ENCODE measurements around the gene INPP5J.

Gene INPP5J

GRCh38 chr22:31082606-31083376 is 40.0 kb upstream of the INPP5J start:
- Histone ChIP-seq H2AFZ (ENCODE audit: low read depth) (no peak overlapping the region), H3K27ac (no peak overlapping the region), H3K4me1 (ENCODE audit: low read depth, poor library complexity, severe bottlenecking) (peaks cover 32% of the 10 kb centered on the region), H3K4me3 (IDR thresholded peaks at IDR 0.05; ENCODE audit: insufficient read depth, low read depth, low read length) (no peak overlapping the region), H3K4me2 (peak overlapping the region; percentile 95; the same call in 1 of the 2 replicates), H3K27me3 (ENCODE audit: insufficient read depth, low read depth) (no peaks in the 10 kb centered on the region), H4K20me1 (ENCODE audit: insufficient read depth) (no peaks in the 10 kb centered on the region), H3K36me3 (ENCODE audit: insufficient read depth) (no peaks in the 10 kb centered on the region), H3K9ac (no peak overlapping the region), H3K79me2 (ENCODE audit: insufficient read depth, low read depth) (0 out of 2 replicates have a peak, but pooled peaks cover 9% of the 10 kb centered on the region)
- TF ChIP-seq CTCF (conservative IDR thresholded peaks at IDR 0.05; ENCODE audit: low read depth, low read length), result peak; percentile 58

- Histone ChIP-seq H4K20me1 (ENCODE audit: insufficient read depth) (no peaks in the 10 kb centered on the region), H3K79me2 (ENCODE audit: insufficient read depth, low read depth) (0 out of 2 replicates have a peak, but pooled peaks cover 9% of the 10 kb centered on the region), H3K9ac (peak overlapping the region; percentile 97; the same call in 1 of the 2 replicates), H3K4me3 (IDR thresholded peaks at IDR 0.05; ENCODE audit: insufficient read depth, low read depth, low read length) (no peak overlapping the region), H3K4me2 (peak overlapping the region; percentile 95), H3K27me3 (ENCODE audit: insufficient read depth, low read depth) (no peaks in the 10 kb centered on the region), H3K4me1 (ENCODE audit: low read depth, poor library complexity, severe bottlenecking) (peaks cover 32% of the 10 kb centered on the region), H2AFZ (ENCODE audit: low read depth) (no peak overlapping the region), H3K36me3 (ENCODE audit: insufficient read depth) (no peaks in the 10 kb centered on the region), H3K27ac (peak overlapping the region; percentile 94; the same call in 1 of the 2 replicates)
- TF ChIP-seq CTCF (conservative IDR thresholded peaks at IDR 0.05; ENCODE audit: low read depth, low read length), result no peak
These were observed 39.4 kb upstream of the INPP5J start for GRCh38 chr22:31083377-31083768.

GRCh38 chr22:31083923-31084810 is 38.6 kb upstream of the INPP5J start:
- TF ChIP-seq CTCF (conservative IDR thresholded peaks at IDR 0.05; ENCODE audit: low read depth, low read length), result no peak
- H3K27me3 ChIP-seq (ENCODE audit: insufficient read depth, low read depth), result no peaks in the 10 kb centered on the region
- H3K9ac ChIP-seq, result peak overlapping the region; percentile 97
- H3K79me2 ChIP-seq (ENCODE audit: insufficient read depth, low read depth), result 0 out of 2 replicates have a peak, but pooled peaks cover 9% of the 10 kb centered on the region
- peaks cover 32% of the 10 kb centered on the region for H3K4me1 ChIP-seq (ENCODE audit: low read depth, poor library complexity, severe bottlenecking)
- H3K36me3 ChIP-seq (ENCODE audit: insufficient read depth), result no peaks in the 10 kb centered on the region
- no peaks in the 10 kb centered on the region for H4K20me1 ChIP-seq (ENCODE audit: insufficient read depth)
- H3K27ac ChIP-seq, result peak overlapping the region; percentile 94
- peak overlapping the region; percentile 95 for H3K4me2 ChIP-seq
- peak overlapping the region; percentile 98 for H2AFZ ChIP-seq (ENCODE audit: low read depth)
- peak overlapping the region; percentile 37 for H3K4me3 ChIP-seq (IDR thresholded peaks at IDR 0.05; ENCODE audit: insufficient read depth, low read depth, low read length)

- peak overlapping the region; percentile 97 for H3K9ac ChIP-seq
- H3K27me3 ChIP-seq (ENCODE audit: insufficient read depth, low read depth), result no peaks in the 10 kb centered on the region
- H3K36me3 ChIP-seq (ENCODE audit: insufficient read depth), result no peaks in the 10 kb centered on the region
- peak overlapping the region; percentile 98 for H2AFZ ChIP-seq (ENCODE audit: low read depth)
- peak; percentile 89 for TF ChIP-seq CTCF (conservative IDR thresholded peaks at IDR 0.05; ENCODE audit: low read depth, low read length)
- peak overlapping the region; percentile 95; the same call in 1 of the 2 replicates for H3K4me2 ChIP-seq
- H3K4me3 ChIP-seq (IDR thresholded peaks at IDR 0.05; ENCODE audit: insufficient read depth, low read depth, low read length), result peak overlapping the region; percentile 37
- H3K27ac ChIP-seq, result peak overlapping the region; percentile 94
- H3K4me1 ChIP-seq (ENCODE audit: low read depth, poor library complexity, severe bottlenecking), result peaks cover 32% of the 10 kb centered on the region
- H4K20me1 ChIP-seq (ENCODE audit: insufficient read depth), result no peaks in the 10 kb centered on the region
- H3K79me2 ChIP-seq (ENCODE audit: insufficient read depth, low read depth), result 0 out of 2 replicates have a peak, but pooled peaks cover 9% of the 10 kb centered on the region
These were observed 37.8 kb upstream of the INPP5J start for GRCh38 chr22:31084811-31085492.
